Measurements from ENCODE around the gene ZFYVE26.

The ZFYVE26 gene

DNA sequence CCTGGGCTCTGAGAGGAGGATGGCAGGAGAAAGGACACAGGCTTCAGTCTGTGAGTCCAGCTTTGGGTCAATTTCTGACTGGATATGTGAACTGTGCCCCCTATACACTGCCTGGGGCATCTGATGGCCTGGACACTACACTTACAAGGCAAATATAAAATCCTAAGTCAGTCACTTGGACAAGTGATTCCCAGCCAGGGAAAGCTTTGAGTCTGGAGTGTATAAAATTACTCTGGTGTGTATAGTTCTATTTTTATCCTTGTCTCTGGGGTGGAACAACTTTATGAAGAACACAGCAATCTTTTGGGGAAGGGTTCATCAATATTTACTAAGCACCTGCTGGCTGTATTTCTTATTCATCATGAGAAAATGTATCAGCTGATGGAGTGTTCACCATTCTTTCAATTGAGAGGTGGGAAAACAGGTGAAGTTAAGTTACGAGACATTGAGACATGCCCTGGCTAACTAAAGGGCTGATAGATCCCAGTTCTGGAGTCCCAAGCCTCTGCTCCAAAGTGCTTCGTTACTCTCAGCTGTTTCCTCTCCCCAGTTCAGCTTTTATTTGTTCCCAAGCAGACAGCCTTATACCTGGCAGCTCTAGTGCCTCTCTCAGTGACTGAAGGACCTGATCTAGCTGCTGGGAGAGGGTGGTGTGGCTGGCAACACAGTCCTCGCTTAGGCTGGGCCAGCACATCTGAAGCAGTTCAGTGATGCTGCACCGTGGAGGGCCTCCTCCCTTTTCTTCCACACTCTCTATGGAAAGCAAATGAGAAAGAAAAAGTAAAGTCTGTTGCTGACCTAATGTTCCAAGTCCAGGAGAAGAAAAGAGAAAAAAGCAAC is 30.9 kb downstream of the ZFYVE26 start:
- TF ChIP-seq, protein P1, sequence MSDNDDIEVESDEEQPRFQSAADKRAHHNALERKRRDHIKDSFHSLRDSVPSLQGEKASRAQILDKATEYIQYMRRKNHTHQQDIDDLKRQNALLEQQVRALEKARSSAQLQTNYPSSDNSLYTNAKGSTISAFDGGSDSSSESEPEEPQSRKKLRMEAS (IDR thresholded peaks at IDR 0.05; ENCODE audit: low read depth, low read length), result no peak
- no peak for TF ChIP-seq MYC (IDR thresholded peaks at IDR 0.05; ENCODE audit: low read depth, low read length)
- TF ChIP-seq POLR2A (IDR thresholded peaks at IDR 0.05; ENCODE audit: extremely low read depth, insufficient read length), result no peak
- TF ChIP-seq, protein P2, sequence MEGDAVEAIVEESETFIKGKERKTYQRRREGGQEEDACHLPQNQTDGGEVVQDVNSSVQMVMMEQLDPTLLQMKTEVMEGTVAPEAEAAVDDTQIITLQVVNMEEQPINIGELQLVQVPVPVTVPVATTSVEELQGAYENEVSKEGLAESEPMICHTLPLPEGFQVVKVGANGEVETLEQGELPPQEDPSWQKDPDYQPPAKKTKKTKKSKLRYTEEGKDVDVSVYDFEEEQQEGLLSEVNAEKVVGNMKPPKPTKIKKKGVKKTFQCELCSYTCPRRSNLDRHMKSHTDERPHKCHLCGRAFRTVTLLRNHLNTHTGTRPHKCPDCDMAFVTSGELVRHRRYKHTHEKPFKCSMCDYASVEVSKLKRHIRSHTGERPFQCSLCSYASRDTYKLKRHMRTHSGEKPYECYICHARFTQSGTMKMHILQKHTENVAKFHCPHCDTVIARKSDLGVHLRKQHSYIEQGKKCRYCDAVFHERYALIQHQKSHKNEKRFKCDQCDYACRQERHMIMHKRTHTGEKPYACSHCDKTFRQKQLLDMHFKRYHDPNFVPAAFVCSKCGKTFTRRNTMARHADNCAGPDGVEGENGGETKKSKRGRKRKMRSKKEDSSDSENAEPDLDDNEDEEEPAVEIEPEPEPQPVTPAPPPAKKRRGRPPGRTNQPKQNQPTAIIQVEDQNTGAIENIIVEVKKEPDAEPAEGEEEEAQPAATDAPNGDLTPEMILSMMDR (IDR thresholded peaks at IDR 0.05; ENCODE audit: low read depth, low read length), result no peak
- DNase-seq (ENCODE audit: low read depth), result no peak
- H3K4me3 ChIP-seq (ENCODE audit: low read depth, low read length), result no peak overlapping the region

DNA sequence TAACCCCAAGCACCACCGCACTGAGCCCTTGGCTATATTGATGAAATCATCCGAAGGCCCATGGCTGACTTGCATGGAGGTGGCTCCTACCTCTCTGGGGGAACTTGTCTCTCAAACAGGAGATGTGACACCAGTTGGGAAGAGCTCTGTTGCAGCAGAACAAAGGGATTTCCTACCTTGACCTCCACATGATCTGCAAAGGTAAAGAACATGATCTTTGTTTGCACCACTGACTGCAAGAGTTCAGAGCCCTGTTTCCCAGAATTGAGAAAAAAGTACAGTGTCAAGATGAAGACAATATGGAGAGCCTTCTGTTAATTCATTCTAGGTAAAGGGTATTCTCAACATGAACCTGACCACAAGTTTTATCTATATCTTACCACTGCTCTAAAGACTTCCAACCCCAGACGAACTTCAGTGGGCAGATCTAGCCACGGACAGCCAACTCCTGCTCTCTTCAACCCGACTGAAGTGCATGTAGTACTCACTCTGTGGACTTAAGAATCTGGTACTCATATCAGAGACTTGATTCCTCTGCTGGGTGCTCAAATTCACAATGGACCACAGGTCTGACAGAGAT is 32.1 kb downstream of the ZFYVE26 start:
- TF ChIP-seq POLR2A (IDR thresholded peaks at IDR 0.05; ENCODE audit: extremely low read depth, insufficient read length), result no peak
- TF ChIP-seq, protein P2 (IDR thresholded peaks at IDR 0.05; ENCODE audit: low read depth, low read length), result no peak
- TF ChIP-seq, protein P1 (IDR thresholded peaks at IDR 0.05; ENCODE audit: low read depth, low read length), result no peak
- no peak for TF ChIP-seq MYC (IDR thresholded peaks at IDR 0.05; ENCODE audit: low read depth, low read length)
- no peak for DNase-seq (ENCODE audit: low read depth)
- H3K4me3 ChIP-seq (ENCODE audit: low read depth, low read length), result no peak overlapping the region

DNA sequence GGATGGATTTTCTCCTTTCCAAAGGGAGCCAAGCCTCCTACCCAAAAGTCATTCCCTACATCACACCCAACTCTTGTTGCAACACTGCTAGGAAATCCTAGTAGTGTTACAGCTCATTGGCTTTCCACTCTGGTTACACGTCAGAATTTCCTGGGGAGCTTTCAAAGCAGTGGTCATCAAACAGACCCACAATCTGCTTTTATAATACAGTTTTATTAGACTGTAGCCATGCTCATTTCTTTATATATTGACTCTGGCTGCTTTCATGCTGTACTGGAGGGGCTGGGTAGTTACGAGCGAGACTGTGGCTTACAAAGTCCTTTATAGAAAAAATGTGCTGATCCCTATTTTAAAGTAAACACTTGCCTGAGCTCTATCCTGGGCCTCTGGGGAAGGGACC is 34.3 kb downstream of the ZFYVE26 start:
- H3K4me3 ChIP-seq (ENCODE audit: low read depth, low read length), result no peak overlapping the region
- TF ChIP-seq, protein P2 (IDR thresholded peaks at IDR 0.05; ENCODE audit: low read depth, low read length), result no peak
- TF ChIP-seq POLR2A (IDR thresholded peaks at IDR 0.05; ENCODE audit: extremely low read depth, insufficient read length) (no peak), MYC (IDR thresholded peaks at IDR 0.05; ENCODE audit: low read depth, low read length) (no peak)
- TF ChIP-seq, protein P1 (IDR thresholded peaks at IDR 0.05; ENCODE audit: low read depth, low read length), result no peak
- no peak for DNase-seq (ENCODE audit: low read depth)

DNA sequence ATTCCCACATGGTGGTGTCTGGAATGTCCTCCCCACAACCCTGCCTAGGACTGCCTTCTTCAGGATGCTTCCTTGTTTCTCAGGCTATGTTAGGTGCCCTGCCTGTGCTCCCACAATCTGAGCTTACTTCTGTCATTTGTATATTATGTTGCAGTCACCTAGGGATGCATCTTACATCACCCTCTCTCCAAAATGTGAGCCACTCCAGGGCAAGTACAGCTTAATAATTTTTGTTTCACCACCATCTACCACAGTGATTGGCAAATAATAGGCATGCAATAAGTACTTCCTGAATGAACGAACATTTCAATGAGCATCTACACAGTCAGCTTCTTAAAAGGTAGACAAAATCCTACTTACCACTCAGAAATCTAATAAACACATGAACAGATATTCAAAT is 37.6 kb downstream of the ZFYVE26 start:
- TF ChIP-seq, protein P2 (IDR thresholded peaks at IDR 0.05; ENCODE audit: low read depth, low read length), result no peak
- TF ChIP-seq MYC (IDR thresholded peaks at IDR 0.05; ENCODE audit: low read depth, low read length), result no peak
- no peak for TF ChIP-seq POLR2A (IDR thresholded peaks at IDR 0.05; ENCODE audit: extremely low read depth, insufficient read length)
- TF ChIP-seq, protein P1 (IDR thresholded peaks at IDR 0.05; ENCODE audit: low read depth, low read length), result no peak
- no peak overlapping the region for H3K4me3 ChIP-seq (ENCODE audit: low read depth, low read length)
- DNase-seq (ENCODE audit: low read depth), result peak; percentile 2

DNA sequence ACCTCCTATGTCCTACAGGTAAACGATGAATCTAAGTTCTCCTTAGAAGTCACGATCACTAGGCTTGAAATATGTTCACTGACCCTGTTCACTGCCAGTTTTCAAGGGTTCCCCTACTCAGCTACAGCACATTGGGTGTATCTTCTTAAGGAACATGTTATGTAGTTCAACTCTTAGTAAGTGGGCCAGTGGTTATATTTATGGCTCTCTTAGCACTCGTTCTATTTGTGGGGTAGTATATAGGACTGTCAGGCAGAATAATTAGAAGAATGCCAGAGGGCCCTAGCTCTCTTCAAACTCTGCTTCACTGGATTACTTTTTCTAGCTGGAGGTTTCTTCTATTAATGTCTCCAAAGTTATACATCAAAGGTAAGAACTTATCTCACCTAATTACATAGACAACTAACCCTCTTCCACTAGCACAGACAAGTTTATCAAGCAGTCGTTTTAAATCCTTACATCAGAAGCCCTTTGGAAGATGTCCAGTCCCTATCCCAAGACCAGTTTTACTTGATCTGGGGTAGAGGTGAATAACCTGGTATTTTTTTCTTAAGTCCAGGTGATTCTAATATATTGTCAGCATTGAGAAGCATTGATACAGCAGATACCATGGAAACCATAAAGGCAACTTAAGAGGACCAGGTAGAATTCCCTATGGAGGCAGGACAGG is 39.6 kb downstream of the ZFYVE26 start:
- TF ChIP-seq MYC (IDR thresholded peaks at IDR 0.05; ENCODE audit: low read depth, low read length), result no peak
- no peak for TF ChIP-seq POLR2A (IDR thresholded peaks at IDR 0.05; ENCODE audit: extremely low read depth, insufficient read length)
- TF ChIP-seq, protein P2 (IDR thresholded peaks at IDR 0.05; ENCODE audit: low read depth, low read length), result no peak
- TF ChIP-seq, protein P1 (IDR thresholded peaks at IDR 0.05; ENCODE audit: low read depth, low read length), result no peak
- no peak for DNase-seq (ENCODE audit: low read depth)
- no peak overlapping the region for H3K4me3 ChIP-seq (ENCODE audit: low read depth, low read length)
